Measurements from ENCODE around the gene P3H2.

Gene P3H2

GRCh38 chr3:190055773-190056172 is 64.9 kb downstream of the P3H2 start:
- Histone ChIP-seq H3K79me2 (ENCODE audit: insufficient read depth, low read length) (no peaks in the 10 kb centered on the region), H3K9ac (ENCODE audit: low read depth, low read length, poor library complexity, severe bottlenecking) (no peak overlapping the region), H3K36me3 (ENCODE audit: insufficient read depth, low read length) (no peaks in the 10 kb centered on the region), H3K9me3 (ENCODE audit: insufficient read depth, low read depth, low read length) (no peaks in the 10 kb centered on the region), H3K4me1 (ENCODE audit: insufficient read depth, low read length, poor library complexity, severe bottlenecking) (no peaks in the 10 kb centered on the region), H2AFZ (ENCODE audit: low read length) (no peak overlapping the region), H3K4me2 (ENCODE audit: low read depth, low read length, poor library complexity, severe bottlenecking) (no peak overlapping the region), H3F3A (ENCODE audit: low read depth) (no peaks in the 10 kb centered on the region), H3K27me3 (ENCODE audit: insufficient read depth, low read length, poor library complexity, severe bottlenecking) (no peaks in the 10 kb centered on the region), H3K9me2 (replicated peaks; ENCODE audit: low read depth, low read length) (no peaks in the 10 kb centered on the region), H4K20me1 (ENCODE audit: insufficient read depth, low read length, poor library complexity, severe bottlenecking) (no peaks in the 10 kb centered on the region), H3K4me3 (ENCODE audit: low read length, poor library complexity, severe bottlenecking) (no peak overlapping the region)
- TF ChIP-seq CTCF (conservative IDR thresholded peaks at IDR 0.05; ENCODE audit: low read length) (no peak), EZH2phosphoT487 (IDR thresholded peaks at IDR 0.05; ENCODE audit: borderline replicate concordance) (no peak)

- Histone ChIP-seq H3K9ac (ENCODE audit: low read depth, low read length, poor library complexity, severe bottlenecking) (no peak overlapping the region), H4K20me1 (ENCODE audit: insufficient read depth, low read length, poor library complexity, severe bottlenecking) (no peaks in the 10 kb centered on the region), H3K79me2 (ENCODE audit: insufficient read depth, low read length) (no peaks in the 10 kb centered on the region), H3K4me1 (ENCODE audit: insufficient read depth, low read length, poor library complexity, severe bottlenecking) (no peaks in the 10 kb centered on the region), H3K4me2 (ENCODE audit: low read depth, low read length, poor library complexity, severe bottlenecking) (no peak overlapping the region), H3K27me3 (ENCODE audit: insufficient read depth, low read length, poor library complexity, severe bottlenecking) (no peaks in the 10 kb centered on the region), H3F3A (ENCODE audit: low read depth) (no peaks in the 10 kb centered on the region), H3K9me2 (replicated peaks; ENCODE audit: low read depth, low read length) (no peaks in the 10 kb centered on the region), H3K9me3 (ENCODE audit: insufficient read depth, low read depth, low read length) (no peaks in the 10 kb centered on the region), H3K36me3 (ENCODE audit: insufficient read depth, low read length) (no peaks in the 10 kb centered on the region), H2AFZ (ENCODE audit: low read length) (no peak overlapping the region), H3K4me3 (ENCODE audit: low read length, poor library complexity, severe bottlenecking) (no peak overlapping the region)
- TF ChIP-seq CTCF (conservative IDR thresholded peaks at IDR 0.05; ENCODE audit: low read length) (no peak), EZH2phosphoT487 (IDR thresholded peaks at IDR 0.05; ENCODE audit: borderline replicate concordance) (no peak)
These were observed 66.6 kb downstream of the P3H2 start for GRCh38 chr3:190053919-190054672.

- TF ChIP-seq EZH2phosphoT487 (IDR thresholded peaks at IDR 0.05; ENCODE audit: borderline replicate concordance) (no peak), CTCF (conservative IDR thresholded peaks at IDR 0.05; ENCODE audit: low read length) (no peak)
- Histone ChIP-seq H2AFZ (ENCODE audit: low read length) (no peak overlapping the region), H3K79me2 (ENCODE audit: insufficient read depth, low read length) (no peaks in the 10 kb centered on the region)
These were observed 69.1 kb downstream of the P3H2 start for GRCh38 chr3:190051641-190052040.

More at GRCh38 chr3:190051641-190052040, 69.1 kb downstream of the P3H2 start:
- H3K4me1 ChIP-seq (ENCODE audit: insufficient read depth, low read length, poor library complexity, severe bottlenecking), result no peaks in the 10 kb centered on the region
- H3K9ac ChIP-seq (ENCODE audit: low read depth, low read length, poor library complexity, severe bottlenecking), result no peak overlapping the region
- no peaks in the 10 kb centered on the region for H3K27me3 ChIP-seq (ENCODE audit: insufficient read depth, low read length, poor library complexity, severe bottlenecking)
- H3K9me2 ChIP-seq (replicated peaks; ENCODE audit: low read depth, low read length), result no peaks in the 10 kb centered on the region
- H3K4me3 ChIP-seq (ENCODE audit: low read length, poor library complexity, severe bottlenecking), result no peak overlapping the region
- no peaks in the 10 kb centered on the region for H3F3A ChIP-seq (ENCODE audit: low read depth)
- H3K9me3 ChIP-seq (ENCODE audit: insufficient read depth, low read depth, low read length), result no peaks in the 10 kb centered on the region
- no peak overlapping the region for H3K4me2 ChIP-seq (ENCODE audit: low read depth, low read length, poor library complexity, severe bottlenecking)
- H3K36me3 ChIP-seq (ENCODE audit: insufficient read depth, low read length), result no peaks in the 10 kb centered on the region
- H4K20me1 ChIP-seq (ENCODE audit: insufficient read depth, low read length, poor library complexity, severe bottlenecking), result no peaks in the 10 kb centered on the region
